Inflammatory macrophage treated with lipopolysaccharide for 1 hour (primary cell): ENCODE results near the gene GRPEL2.
A peak's percentile ranks its signal among the peaks of the same experiment; 100 is the strongest.

Experiments
- DNase-seq, 2 donors: peaks; one replicate each; pipeline ENCODE4 v3.0.0-alpha.2; 2020 to 2022

The GRPEL2 gene

DNA sequence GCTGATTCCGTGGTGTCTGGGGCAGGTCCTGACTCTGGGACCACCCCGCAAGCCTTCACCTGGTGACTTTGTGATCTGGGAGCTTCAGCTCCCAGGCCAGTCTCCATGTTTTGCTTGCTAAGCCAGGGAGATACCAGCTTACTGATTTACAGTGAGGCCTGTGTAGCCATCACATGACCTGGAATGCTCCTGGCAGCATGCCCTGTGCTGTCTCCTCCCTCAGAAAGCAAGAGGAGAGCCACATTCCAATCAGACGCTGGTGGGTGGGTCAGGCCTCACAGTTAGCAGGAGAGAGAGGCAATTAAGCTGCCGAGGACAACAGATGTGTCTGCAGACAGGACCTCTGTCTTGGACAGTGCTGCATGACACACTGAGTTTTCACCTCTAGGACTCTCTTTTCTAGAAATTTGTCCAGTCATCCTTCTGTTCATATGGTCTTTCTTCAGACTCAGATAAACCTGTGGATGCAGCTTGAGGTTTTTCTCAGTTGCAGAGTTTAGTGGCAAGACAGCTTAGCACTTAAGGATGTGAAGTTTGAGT is 24.4 kb upstream of the GRPEL2 start:
- no peak for DNase-seq

GRCh38 chr5:149322518-149322917 is 22.8 kb upstream of the GRPEL2 start:
- DNase-seq = no peak

GRCh38 chr5:149323210-149323609 is 22.1 kb upstream of the GRPEL2 start:
- no peak for DNase-seq

DNA sequence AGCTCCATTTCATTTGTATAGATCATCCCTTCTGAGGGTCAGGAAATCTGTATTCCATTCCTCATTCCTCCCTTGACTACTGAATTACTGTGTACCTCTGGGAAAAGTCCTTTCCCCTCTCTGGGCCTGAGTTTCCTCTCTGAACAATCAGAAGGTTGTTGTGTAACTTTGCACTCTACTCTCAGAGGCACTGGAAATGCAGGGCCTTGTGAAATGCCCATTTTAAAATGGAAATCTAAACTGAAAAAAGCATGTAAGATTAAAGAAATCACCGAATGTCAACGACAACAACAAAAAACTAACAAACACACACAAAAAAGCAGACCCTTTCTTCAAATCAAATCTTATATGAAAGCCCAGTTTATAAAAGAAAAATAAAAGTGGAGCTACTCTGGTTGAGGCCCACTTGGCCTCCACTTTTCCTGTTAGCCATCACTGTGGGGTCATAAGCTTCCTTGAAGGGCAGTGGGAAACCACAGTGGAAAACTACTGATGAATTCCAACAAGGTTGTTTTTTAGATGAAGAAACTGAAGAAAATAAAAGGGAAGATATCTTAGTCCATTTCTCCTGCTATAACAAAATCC is 21.6 kb upstream of the GRPEL2 start:
- no peak for DNase-seq

DNA sequence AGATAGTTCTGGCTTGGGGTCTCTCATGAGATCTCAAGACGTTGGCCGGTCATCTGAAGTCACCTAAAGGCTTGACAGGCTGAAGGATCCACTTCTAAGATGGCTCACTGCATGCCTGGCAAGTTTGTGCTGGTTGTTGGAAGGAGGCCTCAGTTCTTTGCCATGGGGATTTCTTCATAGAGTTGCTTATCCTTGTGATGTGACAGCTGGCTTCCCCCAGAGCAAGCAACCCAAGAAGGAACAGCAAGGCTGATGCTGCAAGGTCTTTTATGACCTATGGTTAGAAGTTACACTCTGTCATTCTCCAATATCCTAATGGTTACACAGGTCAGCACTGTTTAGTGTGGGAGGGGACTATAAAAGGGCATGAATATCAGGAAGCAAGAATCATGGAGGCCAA is 20.7 kb upstream of the GRPEL2 start:
- DNase-seq = no peak

DNA sequence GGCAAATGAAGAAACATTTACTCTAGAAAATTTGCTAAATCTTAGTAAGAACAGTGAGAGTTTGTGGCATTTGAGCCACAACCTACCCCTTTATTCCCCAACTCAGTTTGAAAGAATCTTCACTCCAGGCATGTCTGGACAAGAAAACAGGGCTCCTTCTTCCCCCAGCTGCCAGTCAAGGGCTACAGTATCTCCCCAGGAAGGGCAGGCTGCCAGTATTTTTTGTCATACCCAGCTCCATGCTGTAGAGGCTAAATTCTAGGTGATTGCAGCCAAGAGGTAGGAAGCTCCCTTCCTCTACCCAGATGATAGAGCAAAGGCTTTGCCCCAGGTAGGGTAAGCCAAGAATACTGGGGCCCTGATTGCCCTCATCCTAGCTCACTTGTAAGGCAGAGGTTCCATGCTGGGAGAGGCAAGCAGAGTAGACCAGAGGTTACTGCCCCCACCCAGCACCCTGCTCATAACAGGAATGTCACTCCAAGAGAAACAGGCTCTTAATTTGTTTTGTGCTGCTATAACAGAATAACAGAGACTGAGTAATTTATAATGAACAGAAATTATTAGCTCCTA is 20.0 kb upstream of the GRPEL2 start:
- no peak for DNase-seq

- DNase-seq = no peak
These were observed 19.4 kb upstream of the GRPEL2 start for GRCh38 chr5:149325894-149326293.

GRCh38 chr5:149326611-149327010 is 18.7 kb upstream of the GRPEL2 start:
- no peak for DNase-seq

DNA sequence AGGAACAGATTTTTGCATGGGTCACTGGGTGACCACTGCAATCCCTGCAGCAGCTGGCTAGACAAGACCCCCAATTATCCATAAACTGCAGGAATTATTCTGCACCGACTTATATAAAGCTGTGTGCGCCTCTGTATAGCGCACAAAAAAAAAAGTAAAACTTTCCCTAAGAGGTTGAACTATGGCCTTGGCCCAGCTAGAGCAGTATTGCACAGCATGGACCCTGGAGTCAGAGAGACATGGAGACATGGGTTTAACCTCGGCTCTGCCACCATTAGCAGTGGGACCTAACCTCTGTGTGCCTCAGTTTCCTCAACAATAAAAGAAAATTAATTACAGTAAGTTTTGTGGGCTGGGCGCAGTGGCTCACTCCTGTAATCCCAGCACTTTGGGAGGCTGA is 17.1 kb upstream of the GRPEL2 start:
- DNase-seq = no peak

DNA sequence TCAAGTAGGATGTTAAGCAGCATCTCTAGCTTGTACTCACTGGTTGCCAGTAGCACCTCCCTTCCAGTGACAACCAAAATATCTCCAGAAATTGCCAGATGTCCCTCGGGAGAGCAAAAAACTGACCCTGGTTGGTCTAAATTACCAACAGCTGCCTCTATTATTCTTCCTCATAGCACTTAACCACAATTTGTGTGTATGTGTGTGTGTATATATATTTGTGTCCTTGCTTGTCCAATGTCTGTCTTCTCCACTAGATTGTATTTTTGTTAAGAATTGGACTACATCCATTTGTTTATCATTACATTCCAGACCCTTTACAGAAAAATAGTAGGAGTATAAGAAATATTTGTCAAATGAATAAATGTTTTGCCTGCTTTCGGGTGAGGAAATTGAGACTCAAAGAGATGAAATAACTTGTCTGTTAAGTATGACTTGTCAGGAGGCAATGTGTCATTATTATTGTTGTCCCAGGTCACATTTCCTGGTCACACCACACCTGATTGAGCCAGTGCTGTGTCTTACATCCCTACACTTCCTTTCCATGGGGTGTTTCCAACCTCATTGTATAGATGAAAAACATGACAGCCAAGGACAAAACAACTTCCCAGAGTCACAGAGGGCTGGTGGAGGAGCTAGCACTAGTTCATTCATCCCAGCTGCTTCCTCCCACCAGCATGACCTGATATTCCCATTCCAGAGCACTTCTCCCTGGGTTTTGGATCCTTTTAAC is 11.4 kb upstream of the GRPEL2 start:
- DNase-seq = no peak

- DNase-seq = no peak
These were observed 7.6 kb upstream of the GRPEL2 start for GRCh38 chr5:149337736-149338135.

DNA sequence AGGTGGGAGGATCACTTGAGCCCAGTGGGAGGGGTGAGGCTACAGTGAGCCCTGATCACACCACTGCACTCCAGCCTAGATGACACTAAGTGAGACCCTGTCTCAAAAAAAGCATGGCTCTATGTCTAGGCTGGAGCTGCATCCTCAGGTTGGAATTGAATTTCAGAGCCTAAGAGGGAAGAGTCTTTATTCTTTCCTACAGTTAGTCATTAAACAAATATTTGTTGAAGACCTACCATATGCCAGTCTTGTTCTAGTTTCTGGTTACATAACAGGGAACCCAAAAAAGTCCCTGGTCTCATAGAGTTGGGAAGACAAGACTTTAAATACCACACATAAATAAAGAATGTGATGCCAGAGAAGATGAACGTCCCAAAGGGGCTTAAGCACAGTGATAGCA is 6.9 kb upstream of the GRPEL2 start:
- no peak for DNase-seq

DNA sequence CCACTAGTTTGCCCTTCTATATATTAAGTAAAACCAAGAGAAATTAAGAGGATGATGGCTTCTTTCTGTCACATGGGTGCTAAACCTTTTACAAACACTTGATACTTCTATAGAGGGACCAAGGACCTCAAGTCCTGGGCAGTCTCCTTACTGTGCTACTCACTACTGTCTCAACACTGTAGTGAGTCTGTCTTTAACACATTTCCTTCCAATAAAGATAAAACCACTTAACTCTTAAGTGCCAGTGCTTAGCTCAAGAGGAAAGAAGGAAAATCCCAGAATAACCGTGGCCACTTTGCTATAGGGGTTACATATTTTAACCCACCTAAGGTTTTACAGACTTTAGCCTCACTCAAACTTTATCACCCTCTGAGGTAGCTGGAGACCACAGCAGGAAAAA is 4.4 kb upstream of the GRPEL2 start:
- DNase-seq = no peak

- DNase-seq = no peak
These were observed 3.4 kb upstream of the GRPEL2 start for GRCh38 chr5:149341876-149342275.

GRCh38 chr5:149344151-149344550 is 1.1 kb upstream of the GRPEL2 start:
- no peak for DNase-seq

DNA sequence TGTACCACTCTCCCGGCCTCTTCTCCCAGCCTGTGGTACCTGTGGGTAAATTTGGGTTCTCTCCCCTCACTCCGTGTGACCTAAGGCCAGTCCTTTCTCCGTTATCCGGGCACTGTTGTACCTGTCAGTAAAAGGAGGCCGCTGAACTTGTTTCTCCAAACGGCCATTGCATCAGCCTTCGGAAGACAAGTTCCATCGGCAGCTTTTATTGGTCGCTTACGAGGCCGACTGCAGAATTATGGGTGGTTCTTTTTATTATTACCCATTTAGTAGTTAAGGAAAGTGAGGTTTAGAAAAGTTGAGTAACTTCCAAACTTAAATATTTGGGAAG is 558 bp downstream of the GRPEL2 start:
- peak in 1 of 2 donors; percentile 17 for DNase-seq

GRCh38 chr5:149348518-149348917 is 3.2 kb downstream of the GRPEL2 start:
- DNase-seq = no peak

- DNase-seq = no peak
These were observed 4.1 kb downstream of the GRPEL2 start for GRCh38 chr5:149349382-149349781.

- no peak for DNase-seq
These were observed 6.9 kb downstream of the GRPEL2 start for GRCh38 chr5:149352169-149352568.

GRCh38 chr5:149353911-149354310 is 8.6 kb downstream of the GRPEL2 start:
- no peak for DNase-seq

DNA sequence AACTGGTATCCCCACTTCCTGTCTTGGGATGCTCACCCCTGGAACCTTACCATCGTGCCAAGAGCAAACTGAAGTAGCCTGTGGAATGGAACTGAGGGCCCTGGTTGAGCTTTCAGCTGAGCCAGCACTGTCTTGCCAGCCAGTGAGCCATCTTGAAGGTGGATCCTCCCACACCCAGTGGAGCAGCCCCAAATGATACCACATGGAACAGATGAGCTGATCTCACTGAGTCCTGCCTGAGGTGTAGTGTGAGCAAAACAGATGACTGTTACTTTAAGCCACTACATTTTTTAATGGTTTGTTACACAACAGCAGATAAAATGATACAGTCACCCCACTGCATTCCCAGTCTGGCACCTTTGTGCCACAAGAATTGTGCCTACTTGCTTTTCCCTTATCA is 10.4 kb downstream of the GRPEL2 start:
- no peak for DNase-seq

DNA sequence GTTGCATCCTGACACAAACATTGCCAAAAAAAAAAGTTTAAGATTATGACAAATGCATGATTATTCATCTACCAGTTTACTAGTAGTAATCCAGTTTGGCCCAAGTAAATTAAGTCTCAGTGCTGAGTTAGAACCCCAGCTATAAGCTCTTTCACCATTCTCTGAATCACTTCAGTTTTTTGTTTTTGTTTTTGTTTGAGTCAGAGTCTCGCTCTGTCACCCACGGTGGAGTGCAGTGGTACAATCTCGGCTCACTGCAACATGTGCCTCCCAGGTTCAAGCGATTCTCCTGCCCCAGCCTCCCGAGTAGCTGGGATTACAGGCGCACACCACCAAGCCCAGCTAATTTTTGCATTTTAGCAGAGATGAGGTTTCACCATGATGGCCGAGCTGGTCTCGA is 11.1 kb downstream of the GRPEL2 start:
- DNase-seq = no peak

DNA sequence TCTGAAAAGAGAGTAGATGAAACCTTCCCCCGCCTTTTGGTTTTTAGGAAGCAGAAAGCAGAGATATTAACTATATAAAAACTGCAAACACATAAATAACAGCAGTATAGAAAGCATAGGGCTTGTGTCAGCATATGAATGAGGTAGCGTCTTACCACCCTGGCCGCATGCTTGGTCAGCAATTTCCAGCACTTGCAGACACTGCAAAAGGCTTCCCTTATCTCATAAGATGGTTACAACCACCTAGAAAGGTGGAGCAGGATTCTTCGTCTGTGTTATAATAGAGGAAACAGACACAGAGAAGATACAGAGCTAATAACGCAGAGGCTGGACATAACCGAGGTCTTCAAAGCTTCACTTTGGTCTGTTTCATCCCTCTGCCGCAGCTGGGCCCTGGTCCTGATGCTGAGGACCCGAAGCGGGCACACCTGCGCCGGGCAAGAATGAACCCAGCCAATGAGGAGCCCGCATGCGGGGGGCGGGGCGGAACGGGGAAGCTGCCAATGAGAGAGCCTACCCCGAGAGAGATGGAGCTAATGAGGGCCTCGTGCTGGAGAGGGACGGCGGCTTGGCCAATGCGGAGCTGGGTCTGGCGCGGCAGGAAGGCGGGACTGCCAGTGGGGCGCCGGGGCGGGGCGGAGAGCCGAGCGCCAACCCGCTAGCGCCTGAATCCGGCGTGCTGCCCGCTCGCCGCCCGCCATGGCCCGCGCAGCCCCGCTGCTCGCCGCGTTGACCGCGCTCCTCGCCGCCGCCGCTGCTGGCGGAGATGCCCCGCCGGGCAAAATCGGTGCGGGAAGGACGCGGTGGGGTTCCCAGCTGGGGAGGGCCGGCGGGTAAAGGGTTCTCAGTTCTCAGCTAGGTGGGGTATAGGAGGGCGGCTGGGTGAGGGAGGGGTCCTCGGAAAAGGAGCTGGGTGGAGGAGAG is 12.3 kb downstream of the GRPEL2 start, which contains the start of gene PCYOX1L:
Gene PCYOX1L (plus strand): TSS at position 677 of the 924 bp plus-strand sequence. CDS start 23 bp downstream, at position 700.
- DNase-seq = peak; percentile 91 to 94
